Muscle layer of duodenum (tissue), 2 donors: ENCODE data around the gene TSHR.

Experiments used
- H3K27ac ChIP-seq: one replicate; pipeline ENCODE4 v1.7.0; 2013; ENCODE audit warnings: mild to moderate bottlenecking, low read length
- H3K27me3 ChIP-seq: one replicate; pipeline ENCODE4 v1.7.0; 2013; ENCODE audit warnings: low read depth, mild to moderate bottlenecking, control low read depth, low read length
- H3K36me3 ChIP-seq, 2 donors: one replicate each; pipeline ENCODE4 v1.7.0; 2013; ENCODE audit warnings: low read length in 2 of 2, control low read depth in 1 of 2, mild to moderate bottlenecking in 1 of 2; ENCODE audit not compliant: insufficient read depth in 2 of 2, control insufficient read depth in 1 of 2
- H3K4me1 ChIP-seq, 2 donors: one replicate each; pipeline ENCODE4 v1.7.0; 2013; ENCODE audit warnings: low read length in 2 of 2, mild to moderate bottlenecking in 2 of 2, control low read depth in 1 of 2, moderate library complexity in 1 of 2; ENCODE audit not compliant: insufficient read depth in 2 of 2, control insufficient read depth in 1 of 2
- H3K4me3 ChIP-seq, 2 donors: one replicate each; pipeline ENCODE4 v1.7.0; 2013; ENCODE audit warnings: low read length in 2 of 2, low read depth in 1 of 2, mild to moderate bottlenecking in 1 of 2
- H3K9me3 ChIP-seq, 2 donors: one replicate each; pipeline ENCODE4 v1.7.0; 2013; ENCODE audit warnings: low read length in 2 of 2, control low read depth in 1 of 2, mild to moderate bottlenecking in 1 of 2; ENCODE audit not compliant: control insufficient read depth in 1 of 2
- donor health status: healthy.

TSHR gene

DNA sequence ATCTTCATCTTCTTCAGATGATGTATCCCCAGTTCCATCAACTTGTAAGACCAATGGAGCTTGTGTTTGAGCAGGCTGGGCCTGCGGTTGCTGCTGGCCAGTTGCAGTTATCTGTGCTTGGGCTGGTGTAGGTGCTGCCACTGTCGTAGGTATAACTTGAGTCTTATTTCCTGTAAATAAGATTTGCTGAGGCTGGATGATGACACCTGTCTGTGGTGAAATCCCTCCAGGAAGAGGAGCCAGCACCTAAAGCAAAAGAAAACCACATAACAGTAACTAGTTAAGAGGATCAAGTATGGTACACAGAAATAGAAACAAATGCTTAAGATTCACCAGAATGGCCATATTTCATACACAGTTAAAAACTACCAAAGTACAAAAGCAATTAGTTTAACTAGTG, 237.2 kb downstream of the TSHR start:
- no peak overlapping the region for H3K4me3 ChIP-seq
- no peaks in the 10 kb centered on the region for H3K4me1 ChIP-seq
- no peaks in the 10 kb centered on the region for H3K9me3 ChIP-seq
- H3K27me3 ChIP-seq = no peaks in the 10 kb centered on the region
- H3K36me3 ChIP-seq = peaks cover 29 to 42% of the 10 kb centered on the region in 2 donors
- no peak overlapping the region for H3K27ac ChIP-seq

DNA sequence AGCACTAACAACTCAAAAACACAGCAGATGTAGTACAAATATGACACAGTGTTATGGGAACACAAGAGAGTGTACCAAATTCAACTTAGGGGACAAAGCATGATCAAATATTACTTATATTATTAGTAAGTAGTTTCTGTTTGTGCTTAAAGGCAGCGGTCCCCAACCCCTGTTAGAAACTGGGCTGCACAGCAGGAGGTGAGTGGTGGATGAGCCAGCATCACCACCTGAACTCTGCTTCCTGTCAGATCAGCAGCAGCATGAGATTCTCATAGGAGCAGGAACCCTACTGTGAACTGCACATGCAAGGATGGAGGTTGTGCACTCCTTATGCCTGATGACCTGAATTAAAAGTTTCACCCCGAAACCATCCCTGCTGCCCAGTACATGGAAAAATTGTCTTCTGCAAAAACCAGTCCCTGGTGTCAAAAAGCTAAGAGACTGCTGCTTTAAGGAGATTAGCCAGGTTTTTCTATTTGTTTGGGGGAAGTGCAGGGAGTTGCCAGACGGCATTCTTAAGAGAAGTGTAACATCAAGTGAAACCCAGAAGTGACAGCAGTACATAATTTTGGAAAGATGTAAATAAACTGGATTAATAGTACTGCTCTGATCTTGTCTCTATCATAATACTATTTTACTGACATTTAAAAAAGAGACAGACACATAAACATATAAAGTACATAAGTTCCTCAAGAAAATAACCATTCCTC, 238.7 kb downstream of the TSHR start:
- H3K27ac ChIP-seq = no peak overlapping the region
- H3K9me3 ChIP-seq = no peaks in the 10 kb centered on the region
- H3K27me3 ChIP-seq = no peaks in the 10 kb centered on the region
- H3K36me3 ChIP-seq = peaks cover 28 to 42% of the 10 kb centered on the region in 2 donors
- H3K4me3 ChIP-seq = no peak overlapping the region
- no peaks in the 10 kb centered on the region for H3K4me1 ChIP-seq
